HK-2 (cell line): ENCODE results near the gene KCTD14.
A peak's percentile ranks its signal among the peaks of the same experiment; 100 is the strongest.
"Not testable (repeated sequence)": the region's sequence is repeated elsewhere in the genome, so short reads cannot be mapped to it uniquely, and the experiment has no call there.

Source experiments
- DNase-seq: peaks from one replicate; pipeline ENCODE4 v3.0.0-alpha.2; 2018; ENCODE audit not compliant: unreplicated experiment

The KCTD14 gene

DNA sequence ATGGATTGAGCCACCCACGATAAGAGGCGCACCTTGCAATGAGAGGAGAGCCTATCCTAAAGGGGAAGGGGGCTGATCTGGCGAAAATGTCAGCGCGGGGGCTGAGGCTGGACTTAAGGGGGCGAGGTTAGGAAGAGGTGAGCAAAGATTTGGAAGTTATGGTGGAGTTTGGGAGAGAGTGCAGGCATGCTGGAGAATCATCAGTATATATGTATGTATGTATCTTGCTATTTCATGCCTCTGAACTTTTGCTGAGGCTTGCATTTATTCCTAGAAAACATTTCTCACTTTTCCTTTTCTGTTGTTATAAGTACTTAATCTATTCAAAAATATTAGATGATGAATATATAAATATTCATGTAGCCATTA is 23.4 kb upstream of the KCTD14 start:
- DNase-seq = no peak

- DNase-seq = peak; percentile 72
These were observed 22.9 kb upstream of the KCTD14 start for GRCh38 chr11:78045851-78046485.

- no peak for DNase-seq
These were observed 21.6 kb upstream of the KCTD14 start for GRCh38 chr11:78044706-78045105.

GRCh38 chr11:78041843-78042440 is 18.9 kb upstream of the KCTD14 start:
- DNase-seq = no peak

GRCh38 chr11:78041380-78041719 is 18.3 kb upstream of the KCTD14 start:
- DNase-seq = not testable (repeated sequence)

GRCh38 chr11:78040691-78041379 is 17.8 kb upstream of the KCTD14 start:
- DNase-seq = peak; percentile 48

DNA sequence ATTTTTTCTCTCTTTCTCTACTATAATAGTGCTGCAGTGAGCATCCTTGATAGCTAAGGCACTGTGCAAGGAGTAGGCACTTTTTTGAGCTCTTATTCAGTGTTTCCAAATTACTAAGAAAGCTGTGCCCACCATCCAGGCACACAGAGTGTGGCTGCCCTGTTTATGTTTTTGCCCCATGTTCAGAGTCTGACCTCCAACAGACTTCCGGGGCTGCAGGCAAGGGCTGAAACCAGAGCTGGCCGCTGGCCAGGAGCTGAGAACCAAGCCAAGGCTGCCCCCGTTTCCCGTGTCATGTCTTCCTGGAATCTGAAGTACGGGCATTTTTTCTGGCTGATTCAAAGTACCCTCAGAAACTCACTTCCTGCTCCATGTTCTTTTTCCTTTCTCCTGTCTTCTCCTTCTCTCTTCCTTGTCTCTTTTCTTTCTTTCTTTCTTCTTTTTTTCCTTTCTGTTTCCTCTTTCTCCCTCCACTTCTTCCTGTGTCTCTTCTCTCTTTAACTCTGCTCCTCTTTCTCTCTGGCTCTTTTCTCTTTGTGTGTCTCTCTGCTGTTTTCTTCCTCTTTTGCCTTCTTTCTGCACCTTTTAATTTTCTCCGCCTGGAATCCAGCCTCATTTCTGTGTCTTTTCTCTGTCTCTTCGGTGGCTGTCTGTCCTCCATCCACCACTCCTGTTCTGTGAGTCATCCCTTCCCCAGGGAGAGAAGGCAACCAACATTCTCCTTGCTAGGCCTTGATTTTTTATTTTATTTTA is 17.0 kb upstream of the KCTD14 start:
- peak; percentile 80 for DNase-seq

DNA sequence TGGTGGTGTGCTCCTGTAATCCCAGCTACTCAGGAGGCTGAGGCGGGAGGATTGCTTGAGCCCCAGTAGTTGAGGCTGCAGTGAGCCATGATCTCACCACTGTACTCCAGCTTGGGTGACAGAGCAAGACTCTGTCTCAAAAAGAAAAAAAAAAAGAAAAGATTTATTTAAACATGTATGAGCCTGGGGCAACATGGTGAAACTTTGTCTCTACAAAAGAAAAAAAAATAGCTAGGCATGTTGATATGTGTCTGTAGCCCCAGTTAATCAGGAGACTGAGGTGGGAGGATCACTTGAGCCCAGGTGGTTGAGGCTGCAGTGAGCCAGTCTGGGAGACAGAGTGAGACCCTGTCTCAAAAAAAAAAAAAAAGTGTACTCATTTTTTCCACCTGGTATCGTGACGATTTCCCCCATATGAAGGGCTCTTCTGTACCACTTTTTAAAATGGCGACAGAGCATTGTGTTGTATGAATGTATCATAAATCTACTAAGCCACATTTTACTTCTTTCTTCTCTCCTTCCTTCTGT is 16.4 kb upstream of the KCTD14 start:
- DNase-seq = no peak

- no peak for DNase-seq
These were observed 15.7 kb upstream of the KCTD14 start for GRCh38 chr11:78038697-78039313.

GRCh38 chr11:78037825-78038620 is 14.9 kb upstream of the KCTD14 start:
- no peak for DNase-seq

GRCh38 chr11:78037056-78037455 is 14.0 kb upstream of the KCTD14 start:
- no peak for DNase-seq

- no peak for DNase-seq
These were observed 13.2 kb upstream of the KCTD14 start for GRCh38 chr11:78036313-78036712.

DNA sequence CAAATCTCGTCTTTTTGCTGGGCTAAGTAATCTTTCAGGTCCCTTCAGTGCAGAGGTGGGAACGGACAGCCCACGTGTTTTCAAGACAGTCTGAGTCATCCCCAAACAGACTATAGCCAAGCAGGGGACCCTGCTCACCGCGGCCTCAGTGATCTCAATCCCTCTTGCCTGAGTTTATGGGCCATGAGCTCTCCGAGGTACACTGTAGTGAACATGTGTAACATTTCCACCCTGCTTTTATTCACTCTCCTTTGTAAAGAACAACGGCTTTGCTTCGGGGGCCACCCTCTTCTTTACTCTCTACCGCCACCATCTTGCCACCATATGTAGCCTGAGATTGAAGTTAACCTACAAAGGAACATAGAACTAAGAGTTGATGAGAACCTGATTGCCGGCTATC is 11.5 kb upstream of the KCTD14 start:
- no peak for DNase-seq

GRCh38 chr11:78033040-78033439 is 10.0 kb upstream of the KCTD14 start:
- DNase-seq = no peak

GRCh38 chr11:78032090-78032489 is 9.0 kb upstream of the KCTD14 start:
- no peak for DNase-seq

DNA sequence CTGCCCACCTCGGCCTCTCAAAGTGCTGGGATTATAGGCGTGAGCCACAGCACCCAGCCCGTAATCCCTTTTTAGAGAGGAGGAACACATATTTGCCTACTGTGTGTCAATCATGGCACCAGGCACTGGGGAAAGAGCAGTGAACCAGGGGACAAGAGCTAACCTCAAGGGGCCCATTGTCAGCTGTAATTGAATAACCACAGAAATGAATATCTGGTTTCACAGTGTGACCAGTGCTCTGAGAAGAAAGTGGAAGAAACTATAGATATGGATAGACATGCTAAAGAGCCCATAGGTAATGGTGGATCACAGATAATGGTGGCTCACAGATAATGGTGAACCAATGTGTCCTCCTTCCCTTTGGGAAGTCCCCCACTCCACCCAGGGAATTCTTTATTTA is 8.6 kb upstream of the KCTD14 start:
- no peak for DNase-seq

- no peak for DNase-seq
These were observed 7.6 kb upstream of the KCTD14 start for GRCh38 chr11:78030429-78031325.

- not testable (repeated sequence) for DNase-seq
These were observed 5.3 kb upstream of the KCTD14 start for GRCh38 chr11:78028423-78028822.

GRCh38 chr11:78027759-78028158 is 4.7 kb upstream of the KCTD14 start:
- DNase-seq = no peak

GRCh38 chr11:78025378-78025777 is 2.3 kb upstream of the KCTD14 start:
- no peak for DNase-seq
